ENCODE measurements around the gene PSMB7. TPM values are rescaled to one million over a fixed set of nuclear protein-coding genes. Genes with fewer than 3 reads are reported as not detected.
A peak's percentile ranks its signal among the peaks of the same experiment; 100 is the strongest.

Gene PSMB7
- total RNA-seq, 1 donor from 2014 or later: 185 TPM

GRCh38 chr9:124341455-124342170 lies 73.6 kb downstream of the PSMB7 start:
- intact Hi-C loops (cut with DNase I): no loop called here
- ATAC-seq (no peak), DNase-seq (ENCODE audit: missing footprints) (peak; percentile 25)

GRCh38 chr9:124340219-124341069 lies 74.8 kb downstream of the PSMB7 start:
- DNase-seq (ENCODE audit: missing footprints) (peak; percentile 51), ATAC-seq (no peak)
- intact Hi-C loops (cut with DNase I): no loop called here

GRCh38 chr9:124339603-124340146 lies 75.6 kb downstream of the PSMB7 start:
- ATAC-seq: no peak
- DNase-seq (ENCODE audit: missing footprints): peak; percentile 20
- intact Hi-C loops (cut with DNase I): no loop called here

GRCh38 chr9:124337562-124337961 lies 77.7 kb downstream of the PSMB7 start:
- ATAC-seq: no peak
- intact Hi-C loops (cut with DNase I): no loop called here

GRCh38 chr9:124335320-124335707 lies 79.9 kb downstream of the PSMB7 start:
- no peak for DNase-seq (ENCODE audit: missing footprints)

More at GRCh38 chr9:124337562-124337961, 77.7 kb downstream of the PSMB7 start:
- no peak for DNase-seq (ENCODE audit: missing footprints)

GRCh38 chr9:124334568-124335319 lies 80.5 kb downstream of the PSMB7 start:
- ATAC-seq (no peak), DNase-seq (ENCODE audit: missing footprints) (no peak)
- intact Hi-C loops (cut with DNase I): no loop called here

More at GRCh38 chr9:124335320-124335707, 79.9 kb downstream of the PSMB7 start:
- no peak for ATAC-seq
- intact Hi-C loops (cut with DNase I): no loop called here

GRCh38 chr9:124333203-124333579 lies 82.1 kb downstream of the PSMB7 start:
- ATAC-seq (no peak), DNase-seq (ENCODE audit: missing footprints) (no peak)
- intact Hi-C loops (cut with DNase I): no loop called here

- intact Hi-C loops (cut with DNase I): no loop called here
- no peak for DNase-seq (ENCODE audit: missing footprints)
- no peak for ATAC-seq
These were observed 82.7 kb downstream of the PSMB7 start for GRCh38 chr9:124332361-124333202.

- no peak for ATAC-seq
- DNase-seq (ENCODE audit: missing footprints): no peak
- intact Hi-C loops (cut with DNase I): no loop called here
These were observed 83.7 kb downstream of the PSMB7 start for GRCh38 chr9:124331580-124331979.

GRCh38 chr9:124330011-124330697 lies 85.1 kb downstream of the PSMB7 start:
- DNase-seq (ENCODE audit: missing footprints): no peak

GRCh38 chr9:124329206-124329792 lies 85.9 kb downstream of the PSMB7 start:
- no peak for DNase-seq (ENCODE audit: missing footprints)
- intact Hi-C loops (cut with DNase I): no loop called here
- no peak for ATAC-seq

More at GRCh38 chr9:124330011-124330697, 85.1 kb downstream of the PSMB7 start:
- intact Hi-C loops (cut with DNase I): no loop called here
- no peak for ATAC-seq

GRCh38 chr9:124328285-124328684 lies 87.0 kb downstream of the PSMB7 start:
- intact Hi-C loops (cut with DNase I): no loop called here
- no peak for DNase-seq (ENCODE audit: missing footprints)
- ATAC-seq: no peak

- intact Hi-C loops (cut with DNase I): no loop called here
- ATAC-seq (no peak), DNase-seq (ENCODE audit: missing footprints) (peak; percentile 6)
These were observed 87.8 kb downstream of the PSMB7 start for GRCh38 chr9:124327491-124327890.

GRCh38 chr9:124326378-124326777 lies 88.9 kb downstream of the PSMB7 start:
- DNase-seq (ENCODE audit: missing footprints) (no peak), ATAC-seq (no peak)
- intact Hi-C loops (cut with DNase I): no loop called here

- DNase-seq (ENCODE audit: missing footprints) (no peak), ATAC-seq (no peak)
- intact Hi-C loops (cut with DNase I): no loop called here
These were observed 89.4 kb downstream of the PSMB7 start for GRCh38 chr9:124325816-124326215.

- DNase-seq (ENCODE audit: missing footprints) (no peak), ATAC-seq (no peak)
These were observed 91.3 kb downstream of the PSMB7 start for GRCh38 chr9:124323904-124324303.

More at GRCh38 chr9:124323904-124324303, 91.3 kb downstream of the PSMB7 start:
- intact Hi-C loops (cut with DNase I): loop anchor here (5.0 kb wide), 2 partner anchors 67 to 197 kb away; partner anchors contain the start of gene NEK6
